Measurements from ENCODE around the gene PARP6.

PARP6 gene

DNA sequence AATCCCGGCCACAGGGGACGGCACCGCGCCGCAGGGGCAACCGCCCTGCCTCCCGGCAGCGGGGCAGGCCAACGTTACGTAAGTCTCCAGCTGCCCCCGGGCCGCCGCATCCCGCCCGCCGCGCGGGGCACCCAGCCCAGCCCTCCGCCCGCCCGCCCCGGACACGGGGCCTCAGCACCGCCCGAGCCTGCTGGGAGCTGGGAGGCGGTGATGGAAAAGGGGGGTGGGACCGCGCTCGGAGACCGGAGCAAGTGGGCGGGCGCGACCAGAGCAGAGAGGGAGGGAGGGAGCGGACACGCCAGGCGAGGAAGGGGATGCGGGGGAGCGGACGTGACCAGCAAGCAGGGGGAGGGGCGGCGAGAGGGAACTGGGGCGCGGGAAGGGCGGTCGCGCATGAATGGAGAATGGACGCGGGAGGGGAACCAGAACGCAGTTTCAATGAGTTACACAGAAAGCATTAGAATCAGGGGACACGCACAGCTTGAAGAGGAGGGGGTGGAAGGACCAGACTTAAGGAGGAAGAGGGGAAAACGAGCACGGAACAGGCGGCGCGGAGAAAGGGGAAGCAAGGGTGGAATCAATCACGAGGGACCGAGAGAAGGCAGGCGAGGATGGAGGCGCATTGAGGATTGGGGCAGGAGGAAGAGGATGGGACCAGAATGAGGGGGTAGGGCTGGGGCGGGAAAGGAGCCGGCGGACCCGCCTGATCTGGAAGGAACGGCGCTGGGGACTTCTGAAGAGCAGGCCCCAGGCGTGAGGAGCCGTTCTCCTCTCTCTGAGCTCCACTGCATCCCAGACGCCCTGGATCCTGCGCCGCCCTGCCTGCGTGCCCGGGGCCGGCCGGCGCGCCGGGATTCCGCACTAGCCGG, 41.9 kb downstream of the PARP6 start:
- DNase-seq = peak; percentile 29

DNA sequence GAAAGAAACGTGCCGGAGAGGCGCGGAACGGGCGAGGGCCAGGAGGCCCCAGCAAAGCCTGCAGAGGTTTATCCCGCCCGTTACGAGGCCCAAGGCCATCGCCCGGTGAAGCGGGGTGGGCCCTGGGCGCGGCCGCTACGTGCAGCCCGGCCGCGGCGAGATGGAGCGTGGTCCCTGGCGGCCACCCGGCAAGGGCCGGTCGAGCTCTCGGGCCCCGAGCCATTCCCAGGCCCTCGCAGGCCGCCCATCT, 42.5 kb downstream of the PARP6 start:
- no peak for DNase-seq

DNA sequence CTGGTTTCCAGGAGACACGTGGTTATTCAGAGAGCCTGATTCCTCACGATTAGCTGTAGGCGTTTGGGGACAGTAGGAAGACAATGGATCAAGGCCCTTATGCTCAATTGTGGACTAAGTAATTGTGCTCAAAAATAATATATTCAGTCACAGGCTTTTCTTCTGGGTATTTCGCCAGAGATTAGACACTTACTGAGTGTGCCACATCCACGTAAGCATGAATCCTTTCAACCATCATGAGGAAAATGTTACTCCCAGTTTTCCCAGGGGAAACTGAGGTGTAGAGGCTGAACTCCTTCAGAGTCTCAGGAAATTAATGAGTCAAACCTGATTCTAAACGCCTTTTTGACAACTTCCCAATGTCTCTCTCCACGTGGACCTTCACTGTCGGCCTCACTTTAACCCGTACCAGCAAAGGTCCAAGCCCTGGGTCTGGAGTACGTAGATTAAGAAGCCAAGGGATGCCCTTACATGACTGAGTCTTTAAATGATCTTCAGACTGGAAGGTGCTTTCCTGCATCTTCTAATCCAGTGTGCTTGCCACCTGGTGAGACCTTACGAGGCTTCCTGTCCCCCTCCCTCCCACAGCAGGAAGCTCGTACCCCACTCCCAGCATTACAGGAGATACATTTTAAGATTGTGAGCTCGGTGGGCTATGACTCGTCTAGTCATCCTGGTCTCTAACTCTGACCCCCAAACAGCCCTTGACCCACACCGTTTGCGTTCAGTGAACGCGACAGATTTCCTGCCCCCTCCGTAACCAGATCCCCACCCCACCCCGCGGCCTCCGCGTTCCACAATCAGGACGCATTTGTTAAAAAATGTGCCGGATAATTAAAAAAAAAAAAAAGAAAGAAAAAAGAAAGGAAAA, 43.0 kb downstream of the PARP6 start:
- DNase-seq = no peak

DNA sequence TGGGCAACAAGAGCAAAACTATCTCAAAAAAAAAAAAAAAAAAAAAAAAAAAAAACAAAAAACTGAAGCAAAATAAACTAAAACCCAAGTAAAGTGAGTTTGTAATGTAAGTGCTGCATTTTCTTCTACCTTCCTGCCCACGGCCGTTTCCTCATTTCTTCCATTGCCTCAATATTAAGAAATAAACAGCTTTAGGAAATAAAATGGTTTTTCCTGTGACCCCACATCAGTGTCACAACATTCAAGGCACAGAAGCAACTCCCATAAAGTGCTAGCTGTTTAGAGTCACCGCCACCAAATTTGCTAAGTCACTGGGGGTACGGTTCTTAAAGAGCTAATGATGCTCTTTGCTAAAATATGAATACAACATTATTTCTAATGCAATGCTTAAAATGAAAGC, 44.6 kb downstream of the PARP6 start:
- no peak for DNase-seq

DNA sequence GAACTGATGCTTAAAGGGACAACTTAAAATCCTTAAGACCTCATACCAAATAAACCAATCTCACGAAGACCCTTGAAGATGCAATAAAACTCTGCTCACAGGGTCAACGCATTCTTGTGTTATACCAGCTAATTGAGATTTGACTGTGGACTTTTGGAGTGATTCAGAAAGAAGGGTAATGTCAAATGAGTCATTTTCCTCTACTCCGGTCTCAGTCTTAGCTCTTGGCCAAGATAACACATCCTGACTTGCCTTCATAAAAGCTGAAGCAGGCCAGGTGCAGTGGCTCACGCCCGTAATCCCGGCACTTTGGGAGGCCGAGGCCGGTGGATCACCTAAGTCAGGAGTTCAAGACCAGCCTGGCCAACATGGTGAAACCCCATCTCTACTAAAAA, 45.2 kb downstream of the PARP6 start:
- no peak for DNase-seq

DNA sequence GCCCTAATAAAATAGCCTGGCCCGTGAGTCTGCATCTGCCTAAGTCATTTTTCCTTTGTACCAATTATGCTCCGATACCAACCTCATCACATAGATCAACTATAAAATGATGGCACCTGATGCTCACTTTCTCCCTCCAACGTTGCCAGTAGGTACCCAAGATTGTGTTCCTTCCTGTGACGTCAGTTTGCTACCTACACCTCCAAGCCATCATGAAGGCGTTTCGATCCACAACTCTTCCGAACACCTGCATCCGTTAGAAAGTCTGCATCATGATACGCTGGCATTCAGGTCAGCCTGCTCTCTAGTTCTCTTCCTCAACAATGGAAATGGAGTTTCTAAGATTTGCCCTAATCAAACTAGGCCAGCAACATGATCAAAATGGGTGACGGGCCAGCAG, 49.1 kb downstream of the PARP6 start:
- DNase-seq = no peak

DNA sequence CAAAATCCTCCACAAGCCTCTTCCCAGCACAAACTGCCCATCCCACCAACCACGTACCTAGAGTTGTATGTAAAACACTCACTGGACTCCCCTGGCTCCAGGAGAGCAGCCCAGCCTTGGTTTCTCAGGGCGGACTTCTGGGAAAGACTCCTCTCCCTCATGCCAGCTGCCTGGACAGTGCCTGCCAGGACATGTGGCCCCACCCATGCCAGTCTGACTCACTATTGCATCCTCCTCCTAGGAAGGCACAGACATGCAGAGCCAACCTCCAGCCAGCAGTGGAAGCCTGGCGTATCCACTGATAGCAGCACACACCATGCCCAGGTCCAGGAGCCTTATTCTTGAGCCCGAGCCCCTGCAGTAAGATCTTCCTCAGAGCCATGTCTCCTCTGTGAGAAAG, 50.0 kb downstream of the PARP6 start:
- DNase-seq = no peak

DNA sequence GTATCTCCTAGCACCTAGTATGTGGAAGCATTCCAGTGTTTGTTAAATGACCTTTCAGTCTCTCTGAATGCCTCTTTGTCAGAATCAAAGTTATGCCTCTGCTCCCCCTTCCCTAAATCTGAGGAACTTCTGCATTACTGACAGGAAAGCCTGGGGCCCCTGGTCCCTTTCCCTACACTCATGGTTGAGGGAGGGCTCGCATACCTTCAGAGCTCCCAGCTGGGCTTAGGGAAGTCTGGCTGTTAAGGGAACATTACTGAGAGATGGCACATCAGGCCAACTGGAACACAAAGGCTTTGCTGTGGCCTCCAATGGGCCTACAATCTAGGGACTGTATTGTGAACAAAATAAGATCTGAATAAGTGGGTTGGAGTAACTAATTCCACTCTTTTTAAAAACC, 51.7 kb downstream of the PARP6 start:
- DNase-seq = no peak

DNA sequence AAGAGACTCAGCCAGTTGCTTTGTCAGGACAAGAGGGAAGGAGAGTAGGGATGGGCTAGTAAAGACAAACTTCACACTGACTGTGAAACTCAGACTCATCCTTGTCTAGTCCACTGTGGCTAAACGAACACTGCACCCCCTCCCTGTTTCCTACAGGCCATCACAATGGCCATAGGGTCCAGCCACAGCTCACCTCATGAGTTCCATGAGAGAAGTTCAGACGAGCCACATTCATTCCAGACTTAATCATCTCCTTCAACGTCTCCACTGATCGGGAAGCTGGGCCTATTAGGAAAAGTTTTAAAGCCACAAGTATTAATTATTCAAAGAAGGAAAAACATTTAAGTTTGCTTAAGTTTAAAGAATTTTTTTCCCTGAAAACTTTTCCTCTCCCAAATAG, 55.1 kb downstream of the PARP6 start:
- DNase-seq = no peak

DNA sequence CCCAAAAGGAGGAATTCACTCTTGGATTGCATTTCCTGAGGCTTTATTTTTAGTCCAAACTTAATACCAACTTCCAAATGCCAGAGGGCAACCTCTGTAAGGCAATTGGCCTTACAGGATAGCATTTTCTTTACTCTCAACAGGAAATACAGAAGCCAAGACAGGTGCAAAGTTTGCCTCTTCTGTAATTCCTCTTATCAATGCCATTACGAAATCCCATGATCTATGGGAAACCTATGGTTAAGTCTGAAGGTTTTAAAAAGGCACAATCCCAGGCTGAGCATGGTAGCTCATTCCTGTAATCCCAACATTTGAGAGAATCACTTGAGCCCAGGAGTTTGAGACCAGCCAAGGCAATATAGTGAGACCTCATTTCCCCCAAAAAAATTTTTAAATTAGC, 56.3 kb downstream of the PARP6 start:
- no peak for DNase-seq

DNA sequence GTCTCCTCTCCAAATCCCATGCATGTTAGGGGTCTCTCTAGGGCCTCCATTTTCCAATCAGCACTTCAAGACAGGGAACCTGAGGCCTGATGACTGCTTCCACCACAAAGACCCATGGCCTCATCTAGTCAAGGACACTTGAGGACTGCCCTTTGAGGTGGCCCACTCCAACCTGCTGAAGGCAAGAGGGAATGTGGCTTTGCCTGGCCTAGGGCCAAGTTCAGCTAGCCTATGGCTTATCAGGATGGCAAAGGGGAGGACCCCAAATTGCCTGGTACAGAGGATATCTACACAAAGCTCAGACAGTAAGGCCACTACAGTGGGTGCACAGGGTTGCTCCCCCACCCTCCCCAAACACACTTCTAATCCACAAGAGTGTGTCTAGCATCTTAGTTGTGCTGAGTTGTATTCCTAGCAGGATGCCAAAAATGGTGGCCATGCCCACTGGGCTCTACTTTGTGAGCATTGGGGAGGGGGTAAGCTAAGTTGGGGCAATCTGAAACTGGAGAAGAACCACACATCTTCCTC, 64.7 kb downstream of the PARP6 start:
- no peak for DNase-seq

DNA sequence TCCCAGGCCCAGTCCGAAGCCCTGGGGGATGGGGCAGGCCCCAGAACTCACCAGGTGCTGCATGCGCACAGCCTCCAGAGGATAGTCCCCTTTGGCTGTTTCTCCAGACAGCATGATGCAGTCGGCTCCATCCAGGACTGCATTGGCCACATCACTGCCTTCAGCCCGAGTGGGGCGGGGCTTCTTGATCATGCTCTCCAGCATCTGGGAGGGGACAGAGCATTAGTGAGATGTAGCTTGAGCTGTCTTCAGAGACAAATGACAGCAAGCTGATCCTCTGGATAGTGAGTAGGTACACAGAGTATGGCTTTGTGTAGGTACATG, 65.7 kb downstream of the PARP6 start:
- no peak for DNase-seq

DNA sequence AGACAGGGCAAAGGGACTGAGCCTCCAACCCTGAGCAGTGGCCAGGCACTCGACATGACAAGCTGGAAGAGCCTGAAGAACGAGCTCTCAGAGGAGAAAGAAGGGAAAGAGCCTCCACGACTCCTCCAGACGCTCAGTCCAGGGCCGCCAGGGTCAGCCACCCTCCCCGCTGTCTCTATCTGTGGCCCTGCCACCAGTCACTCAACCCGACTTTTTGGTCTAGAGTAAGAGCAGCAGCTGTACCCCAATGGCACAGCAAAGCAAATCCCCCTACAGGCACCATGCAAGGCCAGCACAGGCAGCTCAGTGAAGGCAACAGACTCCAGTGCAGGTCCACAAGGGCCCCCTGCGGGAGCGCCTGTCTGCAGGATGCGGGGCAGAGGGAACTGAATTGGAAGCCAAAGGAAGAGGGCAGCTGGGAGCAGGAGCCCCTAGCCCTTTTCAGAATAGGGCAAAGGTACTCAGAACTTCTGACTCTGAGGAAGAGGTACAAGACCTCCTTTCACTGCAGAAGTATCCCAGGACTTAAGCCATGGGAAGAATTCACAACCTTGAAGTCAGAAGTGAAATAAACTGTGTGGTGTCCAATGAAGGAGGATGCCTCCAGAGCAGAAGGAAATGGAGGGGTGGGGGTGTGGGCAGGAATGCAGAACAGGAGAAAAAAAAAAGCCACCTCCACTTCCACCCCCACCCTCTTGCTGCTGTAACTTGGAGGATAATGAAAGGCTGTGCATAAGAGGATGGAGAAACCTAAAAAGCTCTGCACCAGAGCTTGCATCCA, 66.3 kb downstream of the PARP6 start:
- DNase-seq = no peak

DNA sequence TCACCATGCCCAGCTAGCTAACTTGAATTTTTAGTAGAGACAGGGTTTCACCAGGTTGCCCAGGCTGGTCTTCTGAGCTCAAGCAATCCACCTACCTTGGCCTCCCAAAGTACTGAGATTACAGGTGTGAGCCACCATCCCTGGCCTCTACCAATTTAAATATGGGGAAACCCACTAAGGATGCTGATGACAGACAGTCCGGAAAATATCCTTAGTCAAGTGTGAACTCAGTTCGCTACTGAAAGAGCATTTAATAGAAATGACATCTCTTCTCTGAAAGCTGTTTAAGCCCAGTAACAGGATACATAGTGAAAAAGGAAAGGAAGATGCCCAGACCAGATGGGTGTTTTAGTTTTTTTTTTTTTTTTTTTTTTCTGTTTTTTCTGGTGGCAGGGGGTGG, 67.1 kb downstream of the PARP6 start:
- no peak for DNase-seq

DNA sequence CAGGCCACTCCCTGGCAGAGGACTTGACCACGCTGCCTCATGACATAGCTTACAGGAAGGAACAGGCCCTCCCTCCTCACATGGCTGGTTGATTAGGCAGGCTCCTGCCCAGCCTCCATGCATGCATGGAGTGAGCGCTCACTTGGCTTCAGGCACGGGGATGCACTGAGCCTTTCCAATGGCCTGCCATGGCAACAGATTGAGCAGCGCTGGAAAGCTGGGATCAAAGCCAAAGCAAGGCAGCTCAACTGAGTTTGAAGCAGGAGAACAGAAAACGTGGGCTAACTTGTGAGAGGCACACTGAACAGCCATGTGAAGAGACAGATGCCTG, 68.9 kb downstream of the PARP6 start:
- DNase-seq = no peak

DNA sequence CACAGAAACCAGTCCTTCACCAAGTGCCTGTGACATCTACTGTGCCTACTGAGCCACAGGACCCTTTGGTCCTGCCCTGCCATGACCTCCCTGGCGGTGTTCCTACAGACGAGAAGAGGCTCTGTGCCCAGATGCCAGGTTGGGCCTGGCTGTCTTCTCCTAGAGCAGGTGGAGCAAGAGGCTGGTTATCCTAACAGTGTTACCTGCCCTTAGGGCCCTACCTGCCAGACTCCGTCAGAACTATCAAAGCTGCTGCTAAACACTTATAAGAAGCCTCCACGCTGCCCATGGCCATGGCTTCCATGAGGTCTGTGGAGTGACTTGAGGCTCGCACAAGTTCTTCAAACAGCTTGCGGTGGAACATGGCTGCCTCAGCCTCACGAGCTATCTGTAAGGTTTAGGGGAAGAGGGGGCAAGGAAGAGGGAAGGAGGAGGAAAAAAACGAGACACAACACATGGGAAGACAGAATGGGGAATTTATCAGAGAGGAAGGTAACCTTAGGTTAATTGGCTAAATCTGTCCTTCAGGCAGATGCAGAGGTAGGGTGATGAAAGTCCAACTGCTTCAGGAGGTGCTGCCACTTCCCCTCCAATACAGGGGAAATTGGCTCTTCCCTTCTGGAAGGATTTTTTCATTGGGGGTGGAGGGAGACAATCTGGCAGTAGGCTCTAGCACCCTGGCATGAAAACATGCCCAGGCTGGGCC, 69.4 kb downstream of the PARP6 start:
- DNase-seq = no peak

DNA sequence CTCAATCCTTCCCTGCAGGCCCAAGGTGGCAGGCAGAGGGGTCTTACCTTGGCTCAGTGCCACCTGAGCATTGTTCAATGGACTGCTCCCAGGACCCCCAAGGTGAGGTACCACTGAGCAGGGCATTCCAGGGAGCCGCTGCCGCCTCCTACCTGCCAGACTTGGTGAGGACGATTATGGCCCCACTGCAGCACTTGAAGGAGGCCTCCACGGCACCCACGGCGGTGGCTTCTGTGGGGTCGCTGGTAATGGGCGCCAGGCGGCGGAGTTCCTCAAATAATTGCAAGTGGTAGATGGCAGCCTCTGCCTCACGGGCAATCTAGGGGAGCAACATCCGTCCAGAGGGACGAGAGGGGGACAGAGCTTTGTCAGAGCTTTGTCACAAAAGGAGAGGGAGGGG, 70.1 kb downstream of the PARP6 start:
- no peak for DNase-seq

DNA sequence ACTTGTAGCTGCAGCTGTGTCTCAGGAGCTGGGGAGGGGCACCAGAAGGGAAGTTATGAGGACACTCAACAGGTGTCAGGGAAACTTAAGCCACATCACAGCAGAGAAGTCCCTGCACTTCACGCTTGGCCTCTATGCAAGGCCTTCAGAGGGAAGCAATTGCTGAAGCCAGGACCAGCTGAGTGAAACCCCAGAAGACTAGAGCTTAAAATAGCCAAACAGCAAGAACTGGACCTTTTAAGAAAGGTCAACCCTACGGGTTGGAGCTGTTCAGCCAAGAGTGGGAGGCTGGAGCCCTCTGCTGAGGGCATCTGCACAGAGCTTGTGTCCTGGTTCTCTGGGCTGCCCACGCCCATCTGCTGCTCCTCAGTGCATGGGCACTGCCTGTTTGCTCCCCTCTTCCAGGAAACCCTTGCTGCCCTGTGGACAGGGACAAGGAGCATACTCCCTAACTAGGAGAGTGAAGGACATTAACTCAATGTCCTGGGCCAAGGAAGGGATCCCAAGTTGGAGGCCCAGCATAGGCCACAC, 70.9 kb downstream of the PARP6 start:
- no peak for DNase-seq

DNA sequence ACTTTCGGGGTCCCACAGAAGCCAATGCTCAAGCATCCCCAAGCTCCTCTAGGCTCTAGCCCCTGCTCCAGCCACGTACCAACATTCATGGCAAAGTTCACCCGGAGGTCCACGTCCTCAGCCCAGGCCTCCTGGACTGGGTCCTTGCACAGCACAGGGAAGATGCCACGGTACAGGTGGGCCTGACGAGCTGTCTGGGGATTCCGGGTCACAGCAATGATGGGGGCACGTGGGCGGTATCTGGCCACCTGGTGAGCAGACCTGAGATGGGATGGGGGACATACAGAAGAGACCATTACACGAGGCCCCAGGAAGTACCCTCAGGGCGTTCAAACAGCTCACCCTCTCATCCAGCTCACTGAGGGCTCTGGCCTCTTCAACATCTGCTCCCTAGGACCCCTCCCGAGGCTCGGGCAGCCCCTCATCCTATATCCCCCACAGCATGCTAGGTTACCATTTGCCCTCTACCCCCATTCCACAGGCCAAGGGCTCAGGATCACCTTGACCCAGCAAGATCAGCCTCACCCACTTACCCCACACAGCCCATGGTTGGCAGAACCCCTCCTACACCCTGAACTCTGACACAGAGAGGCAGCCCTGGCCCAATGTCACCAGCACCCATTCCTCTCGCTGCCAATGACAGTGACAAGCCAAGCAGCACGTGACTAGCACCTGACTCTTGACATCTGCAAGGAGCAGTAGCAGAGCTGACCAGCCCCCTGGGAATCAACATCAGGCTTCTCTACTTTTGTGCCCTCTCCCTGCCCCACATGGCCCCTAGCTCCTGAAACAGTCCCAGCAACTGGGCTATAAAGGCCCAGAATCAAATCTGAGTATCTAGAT, 71.7 kb downstream of the PARP6 start:
- DNase-seq = no peak

DNA sequence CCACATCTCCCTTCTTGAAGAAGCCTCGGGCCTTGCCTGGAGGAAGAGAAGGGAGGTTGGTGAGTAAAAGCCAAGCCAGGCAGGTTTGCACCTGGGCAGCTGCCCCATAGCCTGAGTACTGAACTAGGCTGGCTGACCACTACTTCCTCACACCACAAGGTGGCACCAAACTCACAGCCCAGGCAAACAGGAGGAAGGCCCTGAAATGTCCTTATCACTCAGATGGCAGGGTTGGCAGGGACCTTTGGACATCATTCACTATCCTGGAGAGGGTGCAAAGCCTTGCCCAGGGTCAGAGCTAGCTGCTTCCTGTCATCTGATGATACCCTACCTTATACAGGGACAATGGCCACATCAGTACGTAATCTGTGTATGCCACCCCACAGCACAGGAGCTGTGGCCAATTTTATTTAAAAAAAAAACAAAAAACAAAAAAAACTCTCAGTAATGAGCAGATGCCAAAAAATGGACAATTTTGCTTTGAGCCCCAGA, 72.6 kb downstream of the PARP6 start:
- DNase-seq = peak; percentile 41

DNA sequence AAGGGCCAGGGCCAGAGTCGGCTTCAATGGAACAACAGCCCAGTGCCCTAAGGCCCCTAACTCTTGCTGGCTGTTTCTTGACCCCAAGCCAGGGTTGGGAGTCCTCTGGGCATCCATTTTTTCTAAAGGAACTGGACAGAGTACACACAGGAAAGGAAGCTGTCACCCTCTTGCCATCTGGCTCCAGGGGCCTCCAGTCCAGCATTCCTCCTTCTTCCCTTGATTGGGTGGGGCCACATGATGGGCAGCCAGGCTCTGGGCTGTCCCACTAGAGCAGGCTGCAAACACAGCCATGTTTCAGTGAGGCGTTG, 73.2 kb downstream of the PARP6 start:
- no peak for DNase-seq
